GM12892 (cell line): Measurements from ENCODE around the gene MINDY3.

Experiments
- DNase-seq: peaks from one replicate; pipeline ENCODE4 v3.0.0; 2011; ENCODE audit not compliant: insufficient read length
- FAIRE-seq: peaks from 2 replicates; lab custom pipeline; 2011; peaks lifted over from hg19 to GRCh38; lab: Jason Lieb, UNC
- POLR2A ChIP-seq: IDR thresholded peaks from 2 replicates; pipeline ENCODE4 v1.6.1; 2011; ENCODE audit warnings: low read depth, low read length, control low read depth
- POLR2AphosphoS5 ChIP-seq: IDR thresholded peaks from 2 replicates; pipeline ENCODE4 v1.6.1; 2011; ENCODE audit warnings: low read depth, low read length, control low read depth
- TAF1 ChIP-seq: IDR thresholded peaks from 2 replicates; pipeline ENCODE4 v1.6.1; 2011; ENCODE audit warnings: low read depth, mild to moderate bottlenecking, control low read depth, low read length, borderline replicate concordance

Gene MINDY3

GRCh38 chr10:15849316-15849715 lies 11.0 kb downstream of the MINDY3 start:
- no peak for FAIRE-seq
- no peak for DNase-seq
- TF ChIP-seq POLR2A = no peak
- no peak for TF ChIP-seq POLR2AphosphoS5
- TF ChIP-seq TAF1 = no peak

- DNase-seq (no peak), FAIRE-seq (no peak)
- TF ChIP-seq TAF1 (no peak), POLR2AphosphoS5 (no peak), POLR2A (no peak)
Measured at GRCh38 chr10:15847481-15847880, 12.8 kb downstream of the MINDY3 start.

GRCh38 chr10:15844517-15844916 lies 15.8 kb downstream of the MINDY3 start:
- DNase-seq (no peak), FAIRE-seq (no peak)
- TF ChIP-seq POLR2AphosphoS5 (no peak), POLR2A (no peak), TAF1 (no peak)

- no peak for FAIRE-seq
- no peak for DNase-seq
- TF ChIP-seq TAF1 (no peak), POLR2A (no peak), POLR2AphosphoS5 (no peak)
Measured at GRCh38 chr10:15843695-15844094, 16.6 kb downstream of the MINDY3 start.

- DNase-seq (no peak), FAIRE-seq (no peak)
- no peak for TF ChIP-seq TAF1
- TF ChIP-seq POLR2AphosphoS5 = no peak
- TF ChIP-seq POLR2A = no peak
Measured at GRCh38 chr10:15842556-15843169, 17.6 kb downstream of the MINDY3 start.

- FAIRE-seq (no peak), DNase-seq (no peak)
- TF ChIP-seq TAF1 = no peak
- no peak for TF ChIP-seq POLR2A
- TF ChIP-seq POLR2AphosphoS5 = no peak
Measured at GRCh38 chr10:15841696-15842095, 18.6 kb downstream of the MINDY3 start.

- TF ChIP-seq TAF1 (no peak), POLR2AphosphoS5 (no peak), POLR2A (no peak)
- DNase-seq (no peak), FAIRE-seq (no peak)
Measured at GRCh38 chr10:15836807-15837206, 23.5 kb downstream of the MINDY3 start.

GRCh38 chr10:15829495-15829894 lies 30.8 kb downstream of the MINDY3 start:
- TF ChIP-seq POLR2AphosphoS5 (no peak), POLR2A (no peak), TAF1 (no peak)
- DNase-seq (no peak), FAIRE-seq (no peak)

GRCh38 chr10:15824498-15824897 lies 35.8 kb downstream of the MINDY3 start:
- peak; percentile 27 for FAIRE-seq
- DNase-seq = no peak

GRCh38 chr10:15822131-15822530 lies 38.2 kb downstream of the MINDY3 start:
- DNase-seq = no peak
- FAIRE-seq = no peak
- TF ChIP-seq TAF1 (no peak), POLR2AphosphoS5 (no peak), POLR2A (no peak)

More at GRCh38 chr10:15824498-15824897, 35.8 kb downstream of the MINDY3 start:
- TF ChIP-seq POLR2AphosphoS5 (no peak), POLR2A (no peak), TAF1 (no peak)

- TF ChIP-seq POLR2A (no peak), TAF1 (no peak), POLR2AphosphoS5 (no peak)
- FAIRE-seq = no peak
- DNase-seq = no peak
Measured at GRCh38 chr10:15821046-15821683, 39.1 kb downstream of the MINDY3 start.

- no peak for FAIRE-seq
- TF ChIP-seq POLR2A (no peak), POLR2AphosphoS5 (no peak)
- DNase-seq = no peak
Measured at GRCh38 chr10:15817409-15818046, 42.8 kb downstream of the MINDY3 start.
